Measurements from ENCODE around the gene ITCH. TPM values are rescaled to one million over a fixed set of nuclear protein-coding genes. Genes with fewer than 3 reads are reported as not detected.
"Not testable (repeated sequence)": the region's sequence is repeated elsewhere in the genome, so short reads cannot be mapped to it uniquely, and the experiment has no call there.

Gene ITCH
- total RNA-seq, 3 donors from 2014 or later, result 56.6 to 72.3 (median 60.6) TPM

DNA sequence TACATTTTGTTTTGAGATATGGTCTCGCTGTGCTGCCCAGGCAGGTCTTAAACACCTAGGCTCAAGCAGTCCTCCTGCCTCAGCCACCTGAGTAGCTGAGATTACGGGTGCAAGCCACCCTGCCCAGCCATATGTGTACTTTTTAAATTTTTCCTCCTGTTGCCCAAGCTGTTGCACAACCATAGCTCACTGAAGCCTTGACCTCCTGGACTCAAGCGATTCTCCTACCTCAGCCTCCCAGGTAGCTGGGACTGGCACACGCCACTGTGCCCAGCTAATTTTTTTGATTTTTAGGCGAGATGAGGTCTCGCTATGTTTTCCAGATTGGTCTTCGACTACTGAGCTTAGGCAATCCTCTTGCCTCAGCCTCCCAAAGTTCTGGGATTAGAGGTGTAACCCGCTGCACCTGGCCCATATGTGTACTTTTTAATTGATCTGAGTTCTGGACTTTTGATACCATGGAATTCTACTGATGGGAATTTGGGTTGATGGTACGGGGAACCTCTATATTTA, 44.9 kb downstream of the ITCH start:
- H3K4me3 ChIP-seq, result no peak overlapping the region
- TF ChIP-seq POLR2AphosphoS5 (IDR thresholded peaks at IDR 0.05), result no peak
- no peak for TF ChIP-seq POLR2A (IDR thresholded peaks at IDR 0.05)
- TF ChIP-seq, protein P1, sequence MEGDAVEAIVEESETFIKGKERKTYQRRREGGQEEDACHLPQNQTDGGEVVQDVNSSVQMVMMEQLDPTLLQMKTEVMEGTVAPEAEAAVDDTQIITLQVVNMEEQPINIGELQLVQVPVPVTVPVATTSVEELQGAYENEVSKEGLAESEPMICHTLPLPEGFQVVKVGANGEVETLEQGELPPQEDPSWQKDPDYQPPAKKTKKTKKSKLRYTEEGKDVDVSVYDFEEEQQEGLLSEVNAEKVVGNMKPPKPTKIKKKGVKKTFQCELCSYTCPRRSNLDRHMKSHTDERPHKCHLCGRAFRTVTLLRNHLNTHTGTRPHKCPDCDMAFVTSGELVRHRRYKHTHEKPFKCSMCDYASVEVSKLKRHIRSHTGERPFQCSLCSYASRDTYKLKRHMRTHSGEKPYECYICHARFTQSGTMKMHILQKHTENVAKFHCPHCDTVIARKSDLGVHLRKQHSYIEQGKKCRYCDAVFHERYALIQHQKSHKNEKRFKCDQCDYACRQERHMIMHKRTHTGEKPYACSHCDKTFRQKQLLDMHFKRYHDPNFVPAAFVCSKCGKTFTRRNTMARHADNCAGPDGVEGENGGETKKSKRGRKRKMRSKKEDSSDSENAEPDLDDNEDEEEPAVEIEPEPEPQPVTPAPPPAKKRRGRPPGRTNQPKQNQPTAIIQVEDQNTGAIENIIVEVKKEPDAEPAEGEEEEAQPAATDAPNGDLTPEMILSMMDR (IDR thresholded peaks at IDR 0.05), result no peak
- H3K27ac ChIP-seq, result no peak overlapping the region
- DNase-seq (ENCODE audit: low spot score in 2 of 2), result no peak
- peaks cover 2% of the 10 kb centered on the region for H3K36me3 ChIP-seq
- H3K4me1 ChIP-seq, result no peaks in the 10 kb centered on the region
- H3K9me3 ChIP-seq, result no peaks in the 10 kb centered on the region
- intact Hi-C loops (cut with DNase I; ENCODE audit: low total_unique reads), result no loop called here
- H3K27me3 ChIP-seq, result no peaks in the 10 kb centered on the region

- no peak for DNase-seq (ENCODE audit: low spot score in 2 of 2)
- Histone ChIP-seq H3K9me3 (no peaks in the 10 kb centered on the region), H3K4me1 (no peaks in the 10 kb centered on the region), H3K27ac (no peak overlapping the region), H3K36me3 (peaks cover 4% of the 10 kb centered on the region), H3K27me3 (no peaks in the 10 kb centered on the region), H3K4me3 (no peak overlapping the region)
- intact Hi-C loops (cut with DNase I; ENCODE audit: low total_unique reads), result no loop called here
- TF ChIP-seq POLR2AphosphoS5 (IDR thresholded peaks at IDR 0.05) (no peak), POLR2A (IDR thresholded peaks at IDR 0.05) (no peak)
- TF ChIP-seq, protein P1 (IDR thresholded peaks at IDR 0.05), result no peak
Observed at GRCh38 chr20:34410336-34410735, 47.3 kb downstream of the ITCH start.

- no peaks in the 10 kb centered on the region for H3K4me1 ChIP-seq
- H3K27ac ChIP-seq, result no peak overlapping the region
- DNase-seq (ENCODE audit: low spot score in 2 of 2), result no peak
- intact Hi-C loops (cut with DNase I; ENCODE audit: low total_unique reads), result no loop called here
- no peak overlapping the region for H3K4me3 ChIP-seq
- no peaks in the 10 kb centered on the region for H3K27me3 ChIP-seq
- H3K36me3 ChIP-seq, result peaks cover 4% of the 10 kb centered on the region
- TF ChIP-seq, protein P1 (IDR thresholded peaks at IDR 0.05), result no peak
- TF ChIP-seq POLR2AphosphoS5 (IDR thresholded peaks at IDR 0.05) (no peak), POLR2A (IDR thresholded peaks at IDR 0.05) (no peak)
- H3K9me3 ChIP-seq, result no peaks in the 10 kb centered on the region
Observed at GRCh38 chr20:34412453-34412852, 49.4 kb downstream of the ITCH start.

DNA sequence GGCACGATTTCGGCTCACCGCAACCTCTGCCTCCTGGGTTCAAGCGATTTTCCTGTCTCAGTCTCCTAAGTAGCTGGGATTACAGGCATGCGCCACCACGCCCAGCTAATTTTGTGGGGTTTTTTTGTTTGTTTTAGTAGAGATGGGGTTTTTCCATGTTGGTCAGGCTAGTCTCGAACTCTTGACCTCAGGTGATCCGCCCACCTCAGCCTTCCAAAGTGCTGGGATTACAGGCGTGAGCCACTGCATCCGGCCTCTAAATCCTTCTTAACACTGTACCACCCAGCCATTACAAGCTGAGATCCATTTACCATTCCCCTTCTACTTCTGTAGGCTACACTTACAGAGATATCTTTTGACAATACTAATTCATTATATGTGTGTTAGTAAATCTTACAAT, 51.5 kb downstream of the ITCH start:
- H3K27me3 ChIP-seq; intact Hi-C loops (cut with DNase I; ENCODE audit: low total_unique reads); H3K36me3 ChIP-seq; H3K4me3 ChIP-seq; H3K4me1 ChIP-seq; DNase-seq (ENCODE audit: low spot score in 2 of 2); H3K9me3 ChIP-seq: not testable (repeated sequence)
- H3K27ac ChIP-seq, result peak overlapping the region in 1 of 2 donors; percentile 55

DNA sequence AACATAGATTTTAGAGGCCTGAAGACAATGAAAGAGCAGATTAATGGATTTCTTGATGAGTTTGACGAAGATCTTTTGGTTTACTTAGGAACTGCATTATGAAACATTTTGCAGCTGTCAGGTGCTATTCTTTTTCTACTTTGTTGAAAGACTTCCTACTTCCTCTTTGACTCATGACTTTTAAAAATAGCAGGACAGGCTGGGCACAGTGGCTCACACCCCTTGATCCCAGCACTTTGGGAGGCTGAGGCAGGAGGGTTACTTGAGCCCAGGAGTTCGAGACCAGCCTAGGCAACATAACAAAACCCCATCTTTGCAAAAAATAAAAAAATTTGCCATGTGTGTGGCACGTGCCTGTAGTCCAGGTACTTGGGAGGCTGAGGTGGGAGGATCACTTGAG, 52.0 kb downstream of the ITCH start:
- Histone ChIP-seq H3K27ac (peak overlapping the region in 1 of 2 donors; percentile 55), H3K4me3 (no peak overlapping the region), H3K36me3 (peaks cover 4% of the 10 kb centered on the region), H3K4me1 (no peaks in the 10 kb centered on the region), H3K27me3 (no peaks in the 10 kb centered on the region), H3K9me3 (no peaks in the 10 kb centered on the region)
- no peak for DNase-seq (ENCODE audit: low spot score in 2 of 2)
- TF ChIP-seq, protein P1 (IDR thresholded peaks at IDR 0.05), result no peak
- no peak for TF ChIP-seq POLR2AphosphoS5 (IDR thresholded peaks at IDR 0.05)
- TF ChIP-seq POLR2A (IDR thresholded peaks at IDR 0.05), result no peak
- intact Hi-C loops (cut with DNase I; ENCODE audit: low total_unique reads), result no loop called here

DNA sequence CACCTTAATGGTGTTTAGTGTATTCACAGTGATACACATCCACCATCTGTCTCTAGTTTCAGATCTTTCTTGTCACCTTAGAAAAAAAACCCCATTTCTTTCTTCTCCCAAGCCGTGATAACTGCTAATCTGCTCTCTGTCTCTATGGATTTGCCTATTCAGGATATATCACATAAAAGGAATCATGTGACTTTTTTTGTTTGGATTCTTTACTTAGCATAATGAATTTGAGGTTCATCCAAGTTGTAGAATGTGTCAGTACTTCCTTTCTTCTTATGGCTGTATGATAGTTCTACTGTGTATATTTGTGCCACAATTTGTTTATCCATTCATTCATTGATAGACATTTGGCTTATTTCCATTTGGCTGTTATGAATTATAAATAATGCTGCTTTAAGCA, 57.1 kb downstream of the ITCH start:
- Histone ChIP-seq H3K27ac (no peak overlapping the region), H3K27me3 (no peaks in the 10 kb centered on the region), H3K9me3 (no peaks in the 10 kb centered on the region), H3K4me1 (no peaks in the 10 kb centered on the region), H3K36me3 (no peaks in the 10 kb centered on the region), H3K4me3 (no peak overlapping the region)
- intact Hi-C loops (cut with DNase I; ENCODE audit: low total_unique reads), result no loop called here
- DNase-seq (ENCODE audit: low spot score in 2 of 2), result no peak
- TF ChIP-seq, protein P1 (IDR thresholded peaks at IDR 0.05), result no peak
- TF ChIP-seq POLR2AphosphoS5 (IDR thresholded peaks at IDR 0.05), result no peak
- no peak for TF ChIP-seq POLR2A (IDR thresholded peaks at IDR 0.05)
